ENCODE data around the gene METRN.

The METRN gene

DNA sequence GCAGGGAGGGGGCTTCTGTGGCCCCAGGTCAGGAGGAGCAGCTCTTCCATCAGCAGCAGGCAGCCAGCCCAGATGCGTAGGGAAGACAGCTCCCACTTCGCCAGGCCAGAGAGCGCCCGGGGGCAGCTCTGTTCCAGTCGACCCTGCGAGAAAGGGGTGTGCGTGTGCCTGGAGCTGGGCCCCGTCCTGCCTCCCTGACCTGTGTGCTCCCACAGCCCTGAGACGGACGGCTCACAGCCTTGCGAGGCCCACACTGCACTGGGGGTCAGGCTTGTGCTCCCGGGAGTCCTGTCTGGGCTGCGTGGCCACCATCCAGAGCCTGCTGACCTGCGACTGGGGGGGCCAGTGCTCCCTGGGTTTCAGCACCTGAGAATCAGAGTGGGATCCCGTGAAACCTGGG lies 45.1 kb downstream of the METRN start:
- no peak for DNase-seq (ENCODE audit: low read depth)

- DNase-seq (ENCODE audit: low read depth) = no peak
These were observed 45.8 kb downstream of the METRN start, which contains the start of gene MSLN for GRCh38 chr16:760545-761343. Gene MSLN (plus strand): TSS chr16:760734. CDS start chr16:762681, 1,947 bp downstream.

GRCh38 chr16:761625-762513 lies 47.0 kb downstream of the METRN start:
- no peak for DNase-seq (ENCODE audit: low read depth)

DNA sequence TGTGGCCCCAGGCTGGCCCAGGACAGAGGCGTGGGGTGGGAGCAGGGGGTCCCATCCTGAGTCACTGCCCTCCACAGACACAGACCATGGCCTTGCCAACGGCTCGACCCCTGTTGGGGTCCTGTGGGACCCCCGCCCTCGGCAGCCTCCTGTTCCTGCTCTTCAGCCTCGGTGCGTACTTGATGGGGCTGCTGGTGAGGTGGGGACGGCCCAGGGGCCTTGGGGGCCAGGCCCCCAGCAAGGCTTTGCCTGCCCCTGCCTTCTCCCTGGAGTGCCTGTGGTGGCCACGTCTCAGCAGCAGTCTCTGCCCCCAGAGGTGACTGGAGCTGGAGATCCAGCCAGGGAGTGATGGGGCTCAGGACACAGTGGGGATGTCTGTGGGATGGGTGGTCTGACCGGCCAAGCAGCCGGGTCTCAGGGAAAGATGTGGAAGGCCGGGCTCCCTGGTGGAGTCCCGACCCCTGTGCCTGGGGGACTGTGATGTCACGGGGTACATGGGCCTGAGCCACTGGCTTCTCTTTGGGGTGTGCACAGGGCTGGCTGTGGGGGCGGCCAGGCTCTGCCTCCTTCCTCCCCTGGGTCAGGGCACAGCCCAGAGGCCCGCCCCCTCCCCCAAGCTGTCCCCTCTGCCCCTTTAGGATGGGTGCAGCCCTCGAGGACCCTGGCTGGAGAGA lies 47.8 kb downstream of the METRN start:
- no peak for DNase-seq (ENCODE audit: low read depth)

GRCh38 chr16:763369-764183 lies 48.7 kb downstream of the METRN start:
- DNase-seq (ENCODE audit: low read depth) = no peak

GRCh38 chr16:764184-764750 lies 49.3 kb downstream of the METRN start:
- no peak for DNase-seq (ENCODE audit: low read depth)

DNA sequence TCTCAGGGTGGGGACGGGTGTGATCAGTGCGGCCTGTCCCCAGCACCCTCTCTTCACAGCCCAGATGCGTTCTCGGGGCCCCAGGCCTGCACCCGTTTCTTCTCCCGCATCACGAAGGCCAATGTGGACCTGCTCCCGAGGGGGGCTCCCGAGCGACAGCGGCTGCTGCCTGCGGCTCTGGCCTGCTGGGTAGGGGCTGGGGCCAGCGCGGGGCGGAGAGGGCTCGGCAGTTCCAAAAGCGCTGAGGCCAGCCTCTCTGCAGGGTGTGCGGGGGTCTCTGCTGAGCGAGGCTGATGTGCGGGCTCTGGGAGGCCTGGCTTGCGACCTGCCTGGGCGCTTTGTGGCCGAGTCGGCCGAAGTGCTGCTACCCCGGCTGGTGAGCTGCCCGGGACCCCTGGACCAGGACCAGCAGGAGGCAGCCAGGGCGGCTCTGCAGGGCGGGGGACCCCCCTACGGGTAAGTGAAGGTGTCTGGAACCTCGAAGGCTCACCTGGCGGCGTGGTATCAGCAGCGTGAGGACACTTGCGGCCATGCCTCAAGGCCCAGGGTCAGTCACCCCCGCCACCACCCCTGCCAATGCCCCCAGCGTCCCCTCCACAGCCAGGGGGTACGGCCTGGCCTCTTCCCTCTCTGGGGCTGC lies 50.0 kb downstream of the METRN start:
- no peak for DNase-seq (ENCODE audit: low read depth)

DNA sequence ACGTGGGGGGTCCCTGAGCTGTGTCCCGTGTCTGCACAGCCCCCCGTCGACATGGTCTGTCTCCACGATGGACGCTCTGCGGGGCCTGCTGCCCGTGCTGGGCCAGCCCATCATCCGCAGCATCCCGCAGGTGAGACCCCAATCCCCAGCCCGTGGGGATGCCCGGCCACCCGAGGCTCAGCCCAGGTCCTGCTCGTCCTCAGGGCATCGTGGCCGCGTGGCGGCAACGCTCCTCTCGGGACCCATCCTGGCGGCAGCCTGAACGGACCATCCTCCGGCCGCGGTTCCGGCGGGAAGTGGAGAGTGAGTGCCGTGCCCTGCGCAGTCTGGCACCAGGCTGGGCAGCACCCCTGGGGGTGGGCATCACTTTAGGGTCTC lies 50.6 kb downstream of the METRN start:
- no peak for DNase-seq (ENCODE audit: low read depth)

- DNase-seq (ENCODE audit: low read depth) = no peak
These were observed 51.3 kb downstream of the METRN start for GRCh38 chr16:766008-766819.

GRCh38 chr16:766820-767640 lies 52.1 kb downstream of the METRN start:
- no peak for DNase-seq (ENCODE audit: low read depth)

GRCh38 chr16:767743-768235 lies 52.9 kb downstream of the METRN start:
- DNase-seq (ENCODE audit: low read depth) = no peak

GRCh38 chr16:768428-768827 lies 53.5 kb downstream of the METRN start:
- no peak for DNase-seq (ENCODE audit: low read depth)

Measured in stimulated activated CD8-positive, alpha-beta memory T cell treated with anti-CD3 and anti-CD28 coated beads, Interleukin-12 subunit alpha, Interleukin-12 subunit beta, amount 100 ng/mL, for 1 hour (primary cell).